Pancreas (tissue), 10 donors: Measurements from ENCODE around the gene CAMK1D. TPM values are rescaled to one million over a fixed set of nuclear protein-coding genes. Genes with fewer than 3 reads are reported as not detected.

Experiments
- ATAC-seq, 4 donors: fragments of 200-7000 bp; cut with Tn5 transposase; one replicate each; pipeline versions ENCODE4 v1.8.0 to v1.9.1; 2020; ENCODE audit warnings: mild to moderate bottlenecking in 4 of 4, moderate library complexity in 4 of 4
- DNase-seq, 6 donors: peaks; one replicate each; pipeline ENCODE4 v3.0.0-alpha.2; 2020
- FAIRE-seq: peaks from 2 replicates; lab custom pipeline; 2012; peaks lifted over from hg19 to GRCh38; lab: Jason Lieb, UNC
- H3K27ac ChIP-seq, 4 donors: fragments of 200-600 bp; sonication (generic); 1 replicate in 3 of 4; 2 replicates in 1 of 4; pipeline versions ENCODE4 v1.5.0 to v1.8.0; 2020
- H3K27me3 ChIP-seq, 4 donors: fragments of 200-600 bp; one replicate each; pipeline ENCODE4 v1.8.0; 2021
- H3K36me3 ChIP-seq, 3 donors: fragments of 200-600 bp; sonication (generic) in 1 of 3; one replicate each; pipeline versions ENCODE4 v1.5.0 to v1.8.0; 2020 to 2021
- H3K4me1 ChIP-seq, 3 donors: fragments of 200-600 bp; one replicate each; pipeline ENCODE4 v1.8.0; 2021
- H3K4me3 ChIP-seq, 4 donors: fragments of 200-600 bp; sonication (generic) in 2 of 4; one replicate each; pipeline versions ENCODE4 v1.5.0 to v1.8.0; 2020 to 2021
- H3K9me3 ChIP-seq, 4 donors: fragments of 200-600 bp; one replicate each; pipeline ENCODE4 v1.8.0; 2021
- whole genome bisulfite sequencing, 2 donors: extraction: QIAGEN DNeasy Blood & Tissue Kit; methylation state at CpG; one replicate each; pipeline ENCODE4 v1.1.7; 2013; 5-methylcytosine and 5-hydroxymethylcytosine counted together
- intact Hi-C, 3 donors: fragments of 100-400 bp; cut with DNase I; formaldehyde crosslinking; loops; one replicate each; pipeline versions ENCODE4 v1.11.1 to v1.14.2; 2022
- polyA plus RNA-seq, 2 donors: library from polyadenylated mRNA; stranded (reverse); fragments of 200-250 nt; gene quantifications; one replicate each; pipeline ENCODE4 v1.2.3, GENCODE V29; 2013
- total RNA-seq, 6 donors: library from RNA; stranded (reverse); fragmentation: NEBNext Ultra II Directional in 4 of 6; extraction: Animal tissue kit (Norgen Biotek cat#: 25700) in 4 of 6; gene quantifications; one replicate each; pipeline versions ENCODE4 v1.2.1 to v1.2.4, GENCODE V29; 2021 to 2023
- TF ChIP-seq, protein P1 (sequence below), 4 donors: fragments of 200-600 bp; sonication (generic) in 3 of 4; IDR thresholded peaks; one replicate each; pipeline versions ENCODE4 v1.5.0 to v1.8.0; 2021; ENCODE audit warnings: antibody characterized with exemption in 4 of 4
- donor health status: healthy with polysubstance abuse.
- donor health status: DM: no; HTN: no; CAD: no; lungs with moderate emphysema.
- donor health status: DM: no; HTN: no; CAD: no.
- donor health status: control.
- donor health status: control.
- donor health status: Bipolar disorder and iron deficiency.
- donor health status: DM: yes; HTN: yes; CAD: no.
- donor health status: DM: no; HTN: no; CAD: no.
- donor health status: DM: no; HTN: no; CAD: no.
- donor health status: DM: yes; HTN: yes; CAD: no.

Gene CAMK1D
- total and polyA plus RNA-seq, 8 donors, result 2.9 to 30.1 (median 22.7) TPM

DNA sequence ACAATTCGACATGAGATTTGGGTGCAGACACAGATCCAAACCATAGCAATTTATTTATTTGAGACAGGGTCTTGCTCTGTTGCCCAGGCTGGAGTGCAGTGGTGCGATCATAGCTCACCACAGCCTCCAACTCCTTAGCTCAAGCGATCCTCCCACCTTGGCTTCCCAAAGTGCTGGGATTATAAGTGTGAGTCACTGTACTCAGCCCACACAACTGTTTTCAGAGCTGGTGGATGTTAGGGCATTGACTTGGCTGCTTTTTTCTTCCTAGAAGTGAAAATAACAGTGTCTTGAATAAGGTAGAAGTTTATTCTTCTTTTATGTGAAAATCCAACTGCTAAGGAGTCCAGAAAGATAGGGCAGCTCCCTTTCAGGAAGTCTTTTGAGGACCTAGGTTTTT, 520.1 kb downstream of the CAMK1D start:
- Histone ChIP-seq H3K27ac (no peak overlapping the region), H3K36me3 (no peaks in the 10 kb centered on the region), H3K4me3 (no peak overlapping the region), H3K4me1 (no peaks in the 10 kb centered on the region), H3K27me3 (no peaks in the 10 kb centered on the region), H3K9me3 (no peaks in the 10 kb centered on the region)
- no peak for DNase-seq
- 84 to 89% methylated on average over 3 of the region's 3 CpGs for WGBS, 2 donors
- no peak for ATAC-seq
- intact Hi-C loops, result no loop called here
- TF ChIP-seq, protein P1, sequence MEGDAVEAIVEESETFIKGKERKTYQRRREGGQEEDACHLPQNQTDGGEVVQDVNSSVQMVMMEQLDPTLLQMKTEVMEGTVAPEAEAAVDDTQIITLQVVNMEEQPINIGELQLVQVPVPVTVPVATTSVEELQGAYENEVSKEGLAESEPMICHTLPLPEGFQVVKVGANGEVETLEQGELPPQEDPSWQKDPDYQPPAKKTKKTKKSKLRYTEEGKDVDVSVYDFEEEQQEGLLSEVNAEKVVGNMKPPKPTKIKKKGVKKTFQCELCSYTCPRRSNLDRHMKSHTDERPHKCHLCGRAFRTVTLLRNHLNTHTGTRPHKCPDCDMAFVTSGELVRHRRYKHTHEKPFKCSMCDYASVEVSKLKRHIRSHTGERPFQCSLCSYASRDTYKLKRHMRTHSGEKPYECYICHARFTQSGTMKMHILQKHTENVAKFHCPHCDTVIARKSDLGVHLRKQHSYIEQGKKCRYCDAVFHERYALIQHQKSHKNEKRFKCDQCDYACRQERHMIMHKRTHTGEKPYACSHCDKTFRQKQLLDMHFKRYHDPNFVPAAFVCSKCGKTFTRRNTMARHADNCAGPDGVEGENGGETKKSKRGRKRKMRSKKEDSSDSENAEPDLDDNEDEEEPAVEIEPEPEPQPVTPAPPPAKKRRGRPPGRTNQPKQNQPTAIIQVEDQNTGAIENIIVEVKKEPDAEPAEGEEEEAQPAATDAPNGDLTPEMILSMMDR (IDR thresholded peaks at IDR 0.05), result no peak
- FAIRE-seq, result no peak

DNA sequence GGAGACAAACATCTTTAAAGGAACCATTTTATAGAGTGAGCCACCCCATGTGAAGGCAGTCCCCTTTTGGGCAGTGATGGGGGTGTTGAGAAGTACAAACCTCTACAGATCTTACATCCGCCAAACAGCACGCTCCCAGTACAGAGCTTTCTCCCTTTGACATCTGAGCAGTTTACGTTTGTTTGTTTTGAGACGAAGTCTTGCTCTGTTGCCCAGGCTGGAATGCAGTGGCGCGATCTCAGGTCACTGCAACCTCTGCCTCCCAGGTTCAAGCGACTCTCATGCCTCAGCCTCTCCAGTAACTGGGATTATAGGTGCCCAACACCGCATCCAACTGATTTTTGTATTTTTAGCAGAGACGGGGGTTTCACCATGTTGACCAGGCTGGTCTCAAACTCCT, 523.2 kb downstream of the CAMK1D start:
- Histone ChIP-seq H3K27ac (no peak overlapping the region), H3K9me3 (no peaks in the 10 kb centered on the region), H3K4me3 (no peak overlapping the region), H3K4me1 (no peaks in the 10 kb centered on the region), H3K36me3 (no peaks in the 10 kb centered on the region), H3K27me3 (no peaks in the 10 kb centered on the region)
- DNase-seq, result no peak
- TF ChIP-seq, protein P1 (IDR thresholded peaks at IDR 0.05), result no peak
- no peak for FAIRE-seq
- 72 to 74% methylated on average over 9 of the region's 9 CpGs for WGBS, 2 donors
- intact Hi-C loops, result no loop called here
- no peak for ATAC-seq

DNA sequence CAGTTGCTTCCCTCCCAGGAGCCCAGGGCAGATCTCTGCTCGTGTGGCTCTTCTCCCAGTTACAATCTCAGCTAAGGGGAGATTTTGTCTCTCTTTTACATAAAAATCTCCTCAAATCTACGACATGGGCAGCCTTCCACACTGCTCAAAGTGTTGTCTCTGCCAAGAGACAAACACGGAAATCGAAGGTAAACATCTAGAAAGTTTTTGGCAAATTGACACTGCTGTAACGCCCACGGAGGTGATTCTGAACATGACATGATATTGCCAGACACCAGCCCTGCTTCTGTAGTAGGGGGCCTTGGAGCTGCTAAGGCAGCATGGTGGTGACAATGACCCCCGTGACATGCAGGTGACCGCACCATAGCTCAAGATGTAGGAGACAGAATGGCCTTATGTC, 523.8 kb downstream of the CAMK1D start:
- ATAC-seq (no peak), DNase-seq (no peak), FAIRE-seq (no peak)
- WGBS, 2 donors, result 38 to 39% methylated on average over 8 of the region's 8 CpGs
- intact Hi-C loops, result no loop called here
- H3K9me3 ChIP-seq, result no peaks in the 10 kb centered on the region
- H3K36me3 ChIP-seq, result no peaks in the 10 kb centered on the region
- no peaks in the 10 kb centered on the region for H3K4me1 ChIP-seq
- no peak overlapping the region for H3K27ac ChIP-seq
- no peaks in the 10 kb centered on the region for H3K27me3 ChIP-seq
- TF ChIP-seq, protein P1 (IDR thresholded peaks at IDR 0.05), result no peak
- no peak overlapping the region for H3K4me3 ChIP-seq

DNA sequence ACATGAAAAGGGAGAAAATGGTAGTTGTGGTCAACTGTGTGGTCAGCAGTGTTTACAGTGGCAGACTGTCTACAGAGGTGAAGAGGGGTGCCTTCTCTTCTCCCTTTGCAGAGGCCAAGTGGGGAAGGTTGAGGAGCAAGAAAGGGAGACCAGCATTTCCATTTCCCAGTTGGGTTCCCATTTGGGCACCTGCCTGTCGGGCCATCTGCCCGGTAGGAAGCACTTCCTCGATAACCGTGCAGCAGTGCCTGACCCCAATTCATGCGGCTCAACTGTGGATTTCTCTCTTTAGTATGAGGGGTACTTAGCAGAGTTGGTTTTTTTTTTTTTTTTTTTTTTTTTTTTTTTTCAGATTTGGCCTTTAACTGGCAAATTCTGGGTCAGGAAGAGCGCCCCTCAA, 525.2 kb downstream of the CAMK1D start:
- TF ChIP-seq, protein P1 (IDR thresholded peaks at IDR 0.05), result no peak
- DNase-seq (no peak), ATAC-seq (no peak), FAIRE-seq (no peak)
- H3K27me3 ChIP-seq, result no peaks in the 10 kb centered on the region
- no peaks in the 10 kb centered on the region for H3K9me3 ChIP-seq
- no peak overlapping the region for H3K4me3 ChIP-seq
- intact Hi-C loops, result no loop called here
- no peaks in the 10 kb centered on the region for H3K4me1 ChIP-seq
- 95 to 98% methylated on average over 6 of the region's 6 CpGs for WGBS, 2 donors
- no peak overlapping the region for H3K27ac ChIP-seq
- H3K36me3 ChIP-seq, result no peaks in the 10 kb centered on the region

DNA sequence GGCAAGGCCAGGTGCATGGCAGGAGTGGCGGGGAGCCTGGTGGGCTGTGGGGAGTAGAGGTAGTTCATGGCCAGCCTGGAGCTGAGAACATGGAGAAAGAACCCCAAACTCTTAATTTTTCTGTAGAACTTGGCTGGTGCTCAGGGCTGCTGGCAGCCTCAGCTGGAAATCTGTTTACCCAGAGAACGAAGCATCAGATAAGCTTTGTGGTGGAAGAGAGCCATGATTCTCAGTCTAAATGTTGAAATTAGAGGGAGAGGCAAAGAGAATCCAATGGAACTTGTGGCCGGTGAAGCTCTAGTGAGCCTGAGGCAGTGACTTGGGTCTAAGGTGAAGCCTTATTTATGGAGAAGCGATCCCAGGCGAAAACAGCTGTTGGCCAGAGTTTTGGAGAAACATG, 525.8 kb downstream of the CAMK1D start:
- Histone ChIP-seq H3K27me3 (no peaks in the 10 kb centered on the region), H3K4me1 (no peaks in the 10 kb centered on the region), H3K36me3 (no peaks in the 10 kb centered on the region), H3K27ac (no peak overlapping the region), H3K9me3 (no peaks in the 10 kb centered on the region), H3K4me3 (no peak overlapping the region)
- ATAC-seq (peak; percentile 43 to 84 (median 64)), FAIRE-seq (no peak), DNase-seq (peak in 1 of 6 donors; percentile 19)
- WGBS, 2 donors, result 51 to 56% methylated on average over 5 of the region's 5 CpGs
- TF ChIP-seq, protein P1 (IDR thresholded peaks at IDR 0.05), result no peak
- intact Hi-C loops, result no loop called here
